ENCODE data around the gene PODXL2.

- TF ChIP-seq CTCF (IDR thresholded peaks at IDR 0.05; ENCODE audit: insufficient read depth, low read length), result no peak
- TF ChIP-seq POLR2AphosphoS5 (IDR thresholded peaks at IDR 0.05; ENCODE audit: low read depth), result no peak
- no peak for TF ChIP-seq REST (IDR thresholded peaks at IDR 0.05; ENCODE audit: insufficient replicate concordance, low read depth)
- no peak for TF ChIP-seq GABPA (IDR thresholded peaks at IDR 0.05; ENCODE audit: low read depth)
These were observed 64.4 kb downstream of the PODXL2 start for GRCh38 chr3:127693336-127693843.

Measured in HL-60 (cell line).